SH-SY5Y (cell line): ENCODE measurements around the gene HORMAD2.

Experiments
- GATA2 ChIP-seq: IDR thresholded peaks from 2 replicates; pipeline ENCODE4 v1.6.1; 2011; ENCODE audit warnings: mild to moderate bottlenecking, low read depth, low read length
- GATA3 ChIP-seq: IDR thresholded peaks from 2 replicates; pipeline ENCODE4 v1.6.1; 2011; ENCODE audit warnings: low read depth, mild to moderate bottlenecking, low read length, moderate library complexity

DNA sequence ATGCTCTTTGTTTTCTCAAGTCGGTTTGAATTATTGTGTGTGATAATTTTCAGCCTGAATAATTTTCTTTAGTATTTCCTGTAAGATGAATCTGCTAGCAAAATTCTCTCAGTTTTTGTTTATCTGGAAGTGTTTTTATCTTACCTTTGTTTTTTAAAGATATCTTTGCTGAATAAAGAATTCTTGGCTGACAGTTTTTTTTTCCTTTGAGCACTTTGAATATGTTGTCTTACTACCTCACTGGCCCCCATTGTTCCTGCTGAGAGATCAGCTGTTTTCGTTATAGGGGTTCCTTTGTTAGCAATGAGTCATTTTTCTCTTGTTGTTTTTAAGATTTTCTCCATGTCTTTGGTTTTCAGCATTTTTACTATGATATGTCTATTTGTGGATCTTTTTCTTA lies 63.0 kb downstream of the HORMAD2 start:
- no peak for TF ChIP-seq GATA2
- no peak for TF ChIP-seq GATA3
